ENCODE measurements around the gene MAP3K9.

GRCh38 chr14:70828188-70828587, 18.9 kb upstream of the MAP3K9 start:
- TF ChIP-seq, protein P1, sequence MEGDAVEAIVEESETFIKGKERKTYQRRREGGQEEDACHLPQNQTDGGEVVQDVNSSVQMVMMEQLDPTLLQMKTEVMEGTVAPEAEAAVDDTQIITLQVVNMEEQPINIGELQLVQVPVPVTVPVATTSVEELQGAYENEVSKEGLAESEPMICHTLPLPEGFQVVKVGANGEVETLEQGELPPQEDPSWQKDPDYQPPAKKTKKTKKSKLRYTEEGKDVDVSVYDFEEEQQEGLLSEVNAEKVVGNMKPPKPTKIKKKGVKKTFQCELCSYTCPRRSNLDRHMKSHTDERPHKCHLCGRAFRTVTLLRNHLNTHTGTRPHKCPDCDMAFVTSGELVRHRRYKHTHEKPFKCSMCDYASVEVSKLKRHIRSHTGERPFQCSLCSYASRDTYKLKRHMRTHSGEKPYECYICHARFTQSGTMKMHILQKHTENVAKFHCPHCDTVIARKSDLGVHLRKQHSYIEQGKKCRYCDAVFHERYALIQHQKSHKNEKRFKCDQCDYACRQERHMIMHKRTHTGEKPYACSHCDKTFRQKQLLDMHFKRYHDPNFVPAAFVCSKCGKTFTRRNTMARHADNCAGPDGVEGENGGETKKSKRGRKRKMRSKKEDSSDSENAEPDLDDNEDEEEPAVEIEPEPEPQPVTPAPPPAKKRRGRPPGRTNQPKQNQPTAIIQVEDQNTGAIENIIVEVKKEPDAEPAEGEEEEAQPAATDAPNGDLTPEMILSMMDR (conservative IDR thresholded peaks at IDR 0.05; ENCODE audit: low read length), result no peak
- no peak for TF ChIP-seq EZH2phosphoT487 (IDR thresholded peaks at IDR 0.05; ENCODE audit: borderline replicate concordance, low read depth, low read length)

Measured in OCI-LY7 (cell line).